Adrenal gland (tissue), 12 donors: ENCODE data around the gene ATP23. TPM values are rescaled to one million over a fixed set of nuclear protein-coding genes. Genes with fewer than 3 reads are reported as not detected.

Experiments used
- DNase-seq, 7 donors: peaks; one replicate each; pipeline ENCODE4 v3.0.0-alpha.2; 2019 to 2020
- H3K27ac ChIP-seq, 5 donors: fragments of 200-600 bp; sonication (generic) in 4 of 5; 1 replicate in 3 of 5; 2 replicates in 2 of 5; pipeline versions ENCODE4 v1.5.1 to v1.8.0; 2016 to 2020; ENCODE audit warnings: mild to moderate bottlenecking in 1 of 5
- H3K27me3 ChIP-seq: fragments of 200-600 bp; 2 replicates; pipeline ENCODE4 v1.8.0; 2021
- H3K36me3 ChIP-seq, 2 donors: fragments of 200-600 bp; replicated peaks in 1 of 2; 1 replicate in 1 of 2; 2 replicates in 1 of 2; pipeline versions ENCODE4 v1.5.1 to v1.8.0; 2018 to 2022
- H3K4me1 ChIP-seq, 2 donors: fragments of 200-600 bp; replicated peaks in 1 of 2; 1 replicate in 1 of 2; 2 replicates in 1 of 2; pipeline versions ENCODE4 v1.5.1 to v1.8.0; 2018 to 2021
- H3K4me3 ChIP-seq, 4 donors: fragments of 200-600 bp; sonication (generic) in 3 of 4; one replicate each; pipeline ENCODE4 v1.5.1; 2016 to 2018
- H3K9me3 ChIP-seq, 3 donors: fragments of 200-600 bp; sonication (generic) in 1 of 3; replicated peaks in 1 of 3; 1 replicate in 2 of 3; 2 replicates in 1 of 3; pipeline versions ENCODE4 v1.5.1 to v1.8.0; 2016 to 2021
- CTCF ChIP-seq, 6 experiments: fragments of 450-650 bp in 4 of 6; fragments of 200-600 bp in 2 of 6; sonication (generic) in 1 of 6; IDR thresholded peaks; 1 replicate in 5 of 6; 2 replicates in 1 of 6; pipeline versions ENCODE4 v1.5.1 to v1.8.0; 2016 to 2021; ENCODE audit warnings: antibody characterized with exemption in 6 of 6, mild to moderate bottlenecking in 2 of 6, moderate library complexity in 1 of 6
- POLR2A ChIP-seq, 2 donors: fragments of 450-650 bp; IDR thresholded peaks; one replicate each; pipeline ENCODE4 v1.6.1; 2017; ENCODE audit warnings: antibody characterized with exemption in 2 of 2, mild to moderate bottlenecking in 2 of 2, moderate library complexity in 1 of 2
- WGBS, 4 donors: extraction: QIAGEN DNeasy Blood & Tissue Kit in 2 of 4; methylation state at CpG; one replicate each; pipeline versions ENCODE4 v1.1.5 to v1.1.7; 2013 to 2017; 5-methylcytosine and 5-hydroxymethylcytosine counted together
- intact Hi-C, 2 donors: fragments of 100-400 bp; cut with DNase I; formaldehyde crosslinking; loops; one replicate each; pipeline versions ENCODE4 v1.14.1 to v1.15.0; 2022 to 2023
- polyA plus RNA-seq, 3 donors: library from polyadenylated mRNA; stranded (reverse); fragments of 200-250 nt in 2 of 3; fragments of 350-450 nt in 1 of 3; fragmentation: Illumina TruSeq in 1 of 3; extraction: RNeasy Lipid Tissue Mini Kit (QIAGEN cat#74804) in 1 of 3; gene quantifications; one replicate each; pipeline ENCODE4 v1.2.3, GENCODE V29; 2013 to 2014
- total RNA-seq, 9 donors: library from RNA; depleted of rRNA in 4 of 9; stranded (reverse); fragments of >200 nt in 4 of 9; fragments of 120-200 nt in 1 of 9; fragmentation: NEBNext Ultra II Directional in 1 of 9; extraction: Animal tissue kit (Norgen Biotek cat#: 25700) in 1 of 9; gene quantifications; one replicate each; pipeline versions ENCODE4 v1.1.0 to v1.2.4, GENCODE V29; 2013 to 2023
- donor health status: healthy with polysubstance abuse.
- donor health status: Bipolar disorder and iron deficiency.
- donor health status: DM: yes; HTN: yes; CAD: no.
- donor health status: DM: no; HTN: no; CAD: no.
- donor health status: DM: no; HTN: no; CAD: no.
- donor health status: DM: yes; HTN: yes; CAD: no.

Gene ATP23
- total and polyA plus RNA-seq, 12 donors = 4.2 to 20.0 (median 7.8) TPM

GRCh38 chr12:57934819-57935218 is 6.5 kb upstream of the ATP23 start:
- H3K4me3 ChIP-seq = peak overlapping the region in 1 of 4 donors; percentile 64
- WGBS, 4 donors = 68 to 77% (median 73%) methylated on average over 4 of the region's 4 CpGs
- TF ChIP-seq CTCF (IDR thresholded peaks at IDR 0.05) (no peak), POLR2A (IDR thresholded peaks at IDR 0.05) (no peak)
- DNase-seq = no peak
- H3K27ac ChIP-seq = no peak overlapping the region
- H3K27me3 ChIP-seq = no peaks in the 10 kb centered on the region
- H3K9me3 ChIP-seq = no peaks in the 10 kb centered on the region
- H3K4me1 ChIP-seq = peaks cover 7 to 11% of the 10 kb centered on the region in 2 donors
- H3K36me3 ChIP-seq = no peaks in the 10 kb centered on the region
- intact Hi-C loops = no loop called here

GRCh38 chr12:57935331-57935730 is 6.0 kb upstream of the ATP23 start:
- H3K9me3 ChIP-seq = no peaks in the 10 kb centered on the region
- peak overlapping the region in 1 of 5 donors; percentile 68 for H3K27ac ChIP-seq
- WGBS, 4 donors = 78 to 93% (median 87%) methylated on average over 3 of the region's 3 CpGs
- peaks cover 7 to 11% of the 10 kb centered on the region in 2 donors for H3K4me1 ChIP-seq
- peak overlapping the region in 2 of 4 donors; percentile 64 to 71 for H3K4me3 ChIP-seq
- TF ChIP-seq POLR2A (IDR thresholded peaks at IDR 0.05) (no peak), CTCF (IDR thresholded peaks at IDR 0.05) (no peak)
- intact Hi-C loops = no loop called here
- DNase-seq = no peak
- no peaks in the 10 kb centered on the region for H3K36me3 ChIP-seq
- no peaks in the 10 kb centered on the region for H3K27me3 ChIP-seq

- Histone ChIP-seq H3K4me1 (peaks cover 10 to 18% of the 10 kb centered on the region in 2 donors), H3K4me3 (peak overlapping the region; percentile 10 to 71 (median 62)), H3K27me3 (no peaks in the 10 kb centered on the region), H3K27ac (peak overlapping the region in 4 of 5 donors; percentile 10 to 79 (median 48)), H3K9me3 (no peaks in the 10 kb centered on the region), H3K36me3 (no peaks in the 10 kb centered on the region)
- TF ChIP-seq CTCF (IDR thresholded peaks at IDR 0.05) (no peak), POLR2A (IDR thresholded peaks at IDR 0.05) (peak in 1 of 2 donors; percentile 38)
- WGBS, 4 donors = 2 to 8% (median 3%) methylated on average over 23 to 29 of the region's 29 CpGs
- peak; percentile 90 to 98 (median 95) for DNase-seq
- intact Hi-C loops = no loop called here
These were observed 5.4 kb upstream of the ATP23 start for GRCh38 chr12:57935839-57936512.

GRCh38 chr12:57936513-57936883 is 4.9 kb upstream of the ATP23 start:
- H3K36me3 ChIP-seq = no peaks in the 10 kb centered on the region
- H3K27ac ChIP-seq = peak overlapping the region in 2 of 5 donors; percentile 29 to 68
- intact Hi-C loops = no loop called here
- H3K27me3 ChIP-seq = no peaks in the 10 kb centered on the region
- TF ChIP-seq CTCF (IDR thresholded peaks at IDR 0.05) (no peak), POLR2A (IDR thresholded peaks at IDR 0.05) (no peak)
- H3K4me3 ChIP-seq = peak overlapping the region in 1 of 4 donors; percentile 64
- no peak for DNase-seq
- H3K9me3 ChIP-seq = no peaks in the 10 kb centered on the region
- peaks cover 11 to 19% of the 10 kb centered on the region in 2 donors for H3K4me1 ChIP-seq
- 49 to 85% (median 50%) methylated on average over 3 of the region's 3 CpGs for WGBS, 4 donors
